ENCODE measurements around the gene BTBD9.

The BTBD9 gene

GRCh38 chr6:38505826-38506225 lies 133.9 kb downstream of the BTBD9 start:
- CTCF ChIA-PET = interaction anchor here (0.6 kb wide), 1 partner anchor 9 kb away, joined by 3 read pairs; no protein-coding TSS in a partner anchor
- no peak for TF ChIP-seq CTCF (IDR thresholded peaks at IDR 0.05; ENCODE audit: control extremely low read depth, extremely low read depth, low read depth, missing control alignments)
- POLR2A ChIA-PET = no interaction called here
- DNase-seq (ENCODE audit: extremely low spot score) = no peak

GRCh38 chr6:38504996-38505395 lies 134.7 kb downstream of the BTBD9 start:
- CTCF ChIA-PET = no interaction called here
- no peak for DNase-seq (ENCODE audit: extremely low spot score)
- POLR2A ChIA-PET = no interaction called here
- no peak for TF ChIP-seq CTCF (IDR thresholded peaks at IDR 0.05; ENCODE audit: control extremely low read depth, extremely low read depth, low read depth, missing control alignments)

GRCh38 chr6:38503960-38504682 lies 135.6 kb downstream of the BTBD9 start:
- TF ChIP-seq CTCF (IDR thresholded peaks at IDR 0.05; ENCODE audit: control extremely low read depth, extremely low read depth, low read depth, missing control alignments) = no peak
- DNase-seq (ENCODE audit: extremely low spot score) = no peak
- POLR2A ChIA-PET = no interaction called here
- CTCF ChIA-PET = interaction anchor here (1.6 kb wide), 1 partner anchor 13 kb away, joined by 8 read pairs; no protein-coding TSS in a partner anchor

- CTCF ChIA-PET = interaction anchor here (1.2 to 2.0 kb wide), 5 partner anchors 9 to 676 kb away, joined by 3 to 10 read pairs (median 5); no protein-coding TSS in a partner anchor
- POLR2A ChIA-PET = no interaction called here
Measured at GRCh38 chr6:38503032-38503773, 136.5 kb downstream of the BTBD9 start.

GRCh38 chr6:38502423-38502822 lies 137.3 kb downstream of the BTBD9 start:
- no peak for TF ChIP-seq CTCF (IDR thresholded peaks at IDR 0.05; ENCODE audit: control extremely low read depth, extremely low read depth, low read depth, missing control alignments)

More at GRCh38 chr6:38503032-38503773, 136.5 kb downstream of the BTBD9 start:
- no peak for DNase-seq (ENCODE audit: extremely low spot score)
- TF ChIP-seq CTCF (IDR thresholded peaks at IDR 0.05; ENCODE audit: control extremely low read depth, extremely low read depth, low read depth, missing control alignments) = no peak

GRCh38 chr6:38501931-38502330 lies 137.8 kb downstream of the BTBD9 start:
- CTCF ChIA-PET = interaction anchor here (0.9 to 2.0 kb wide), 5 partner anchors 8 to 69 kb away, joined by 3 to 10 read pairs (median 3); no protein-coding TSS in a partner anchor
- TF ChIP-seq CTCF (IDR thresholded peaks at IDR 0.05; ENCODE audit: control extremely low read depth, extremely low read depth, low read depth, missing control alignments) = no peak
- POLR2A ChIA-PET = no interaction called here
- DNase-seq (ENCODE audit: extremely low spot score) = no peak

More at GRCh38 chr6:38502423-38502822, 137.3 kb downstream of the BTBD9 start:
- ChIA-PET POLR2A (no interaction called here), CTCF (interaction anchor here (0.9 to 2.0 kb wide), 6 partner anchors 9 to 676 kb away, joined by 3 to 10 read pairs (median 3); no protein-coding TSS in a partner anchor)
- no peak for DNase-seq (ENCODE audit: extremely low spot score)

Data from GM10248 (cell line).